Measurements from ENCODE around the gene GPR176. TPM values are rescaled to one million over a fixed set of nuclear protein-coding genes. Genes with fewer than 3 reads are reported as not detected.
A peak's percentile ranks its signal among the peaks of the same experiment; 100 is the strongest.

GPR176 gene
- total and polyA plus RNA-seq, 4 donors = 13.7 to 29.7 (median 28.2) TPM

DNA sequence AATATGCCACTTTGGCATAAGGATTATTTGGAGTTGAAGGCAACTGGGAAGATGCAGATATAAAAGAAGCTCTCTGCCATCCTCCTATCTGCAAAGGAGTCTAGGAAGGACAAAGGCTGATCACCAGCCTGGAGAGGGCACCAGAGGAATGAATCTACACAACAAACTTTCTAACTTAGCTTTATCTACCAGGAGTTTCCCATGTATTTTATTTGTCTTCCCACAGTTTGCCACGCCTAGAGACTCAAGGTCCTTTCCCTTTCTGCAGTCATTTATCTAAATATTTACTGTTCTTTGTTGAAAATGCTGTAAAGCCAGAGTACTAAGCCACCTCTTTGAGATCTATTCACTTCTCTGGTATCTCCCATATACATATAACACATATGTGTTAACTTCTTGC, 32.2 kb downstream of the GPR176 start:
- peak in 3 of 6 donors; percentile 14 to 63 (median 36) for DNase-seq (ENCODE audit: low read depth in 4 of 6, low spot score in 6 of 6)
- H3K4me1 ChIP-seq (ENCODE audit: control insufficient read depth, insufficient read depth, low read length) = no peaks in the 10 kb centered on the region
- no peak overlapping the region for H3K27ac ChIP-seq (ENCODE audit: low read depth, low read length)
- no peaks in the 10 kb centered on the region for H3K27me3 ChIP-seq (ENCODE audit: control insufficient read depth, insufficient read depth, low read length)
- no peak overlapping the region for H3K4me3 ChIP-seq (ENCODE audit: low read depth, low read length)
- no CpG with 5 or more reads among the region's 1 CpG for WGBS (ENCODE audit: insufficient coverage)
- no peaks in the 10 kb centered on the region for H3K36me3 ChIP-seq (ENCODE audit: control insufficient read depth, insufficient read depth, low read length)
- H3K9me3 ChIP-seq (ENCODE audit: control insufficient read depth, insufficient read depth, low read length) = no peaks in the 10 kb centered on the region

DNA sequence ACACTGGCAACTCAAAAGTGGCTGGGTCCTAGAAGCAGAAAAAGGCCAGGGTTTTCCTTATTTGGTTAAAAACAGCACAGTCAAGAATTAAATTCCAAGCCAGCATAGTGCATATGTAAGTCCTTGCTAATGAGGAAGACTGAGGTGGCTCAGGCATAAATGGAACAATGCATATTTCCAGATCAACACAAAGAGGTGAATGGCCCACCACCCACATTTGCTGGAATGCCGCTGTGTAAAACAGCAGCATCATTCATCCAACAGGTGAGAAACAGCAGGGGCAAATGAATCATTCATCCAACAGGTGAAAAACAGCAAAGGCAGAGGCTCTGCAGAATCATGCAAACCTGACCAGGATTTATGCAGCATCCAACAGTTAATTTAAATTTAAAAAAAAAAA, 32.9 kb downstream of the GPR176 start:
- Histone ChIP-seq H3K4me3 (ENCODE audit: low read depth, low read length) (no peak overlapping the region), H3K9me3 (ENCODE audit: control insufficient read depth, insufficient read depth, low read length) (no peaks in the 10 kb centered on the region), H3K27me3 (ENCODE audit: control insufficient read depth, insufficient read depth, low read length) (no peaks in the 10 kb centered on the region), H3K36me3 (ENCODE audit: control insufficient read depth, insufficient read depth, low read length) (no peaks in the 10 kb centered on the region), H3K4me1 (ENCODE audit: control insufficient read depth, insufficient read depth, low read length) (no peaks in the 10 kb centered on the region), H3K27ac (ENCODE audit: low read depth, low read length) (no peak overlapping the region)
- no peak for DNase-seq (ENCODE audit: low read depth in 4 of 6, low spot score in 6 of 6)
- 67% methylated on average over 1 of the region's 1 CpG for WGBS (ENCODE audit: insufficient coverage)

- H3K36me3 ChIP-seq (ENCODE audit: control insufficient read depth, insufficient read depth, low read length) = no peaks in the 10 kb centered on the region
- DNase-seq (ENCODE audit: low read depth in 4 of 6, low spot score in 6 of 6) = peak in 1 of 6 donors; percentile 22
- H3K27me3 ChIP-seq (ENCODE audit: control insufficient read depth, insufficient read depth, low read length) = no peaks in the 10 kb centered on the region
- no CpG with 5 or more reads among the region's 3 CpGs for WGBS (ENCODE audit: insufficient coverage)
- H3K27ac ChIP-seq (ENCODE audit: low read depth, low read length) = no peak overlapping the region
- no peak overlapping the region for H3K4me3 ChIP-seq (ENCODE audit: low read depth, low read length)
- no peaks in the 10 kb centered on the region for H3K4me1 ChIP-seq (ENCODE audit: control insufficient read depth, insufficient read depth, low read length)
- H3K9me3 ChIP-seq (ENCODE audit: control insufficient read depth, insufficient read depth, low read length) = no peaks in the 10 kb centered on the region
Measured at GRCh38 chr15:39886418-39886817, 33.6 kb downstream of the GPR176 start.

DNA sequence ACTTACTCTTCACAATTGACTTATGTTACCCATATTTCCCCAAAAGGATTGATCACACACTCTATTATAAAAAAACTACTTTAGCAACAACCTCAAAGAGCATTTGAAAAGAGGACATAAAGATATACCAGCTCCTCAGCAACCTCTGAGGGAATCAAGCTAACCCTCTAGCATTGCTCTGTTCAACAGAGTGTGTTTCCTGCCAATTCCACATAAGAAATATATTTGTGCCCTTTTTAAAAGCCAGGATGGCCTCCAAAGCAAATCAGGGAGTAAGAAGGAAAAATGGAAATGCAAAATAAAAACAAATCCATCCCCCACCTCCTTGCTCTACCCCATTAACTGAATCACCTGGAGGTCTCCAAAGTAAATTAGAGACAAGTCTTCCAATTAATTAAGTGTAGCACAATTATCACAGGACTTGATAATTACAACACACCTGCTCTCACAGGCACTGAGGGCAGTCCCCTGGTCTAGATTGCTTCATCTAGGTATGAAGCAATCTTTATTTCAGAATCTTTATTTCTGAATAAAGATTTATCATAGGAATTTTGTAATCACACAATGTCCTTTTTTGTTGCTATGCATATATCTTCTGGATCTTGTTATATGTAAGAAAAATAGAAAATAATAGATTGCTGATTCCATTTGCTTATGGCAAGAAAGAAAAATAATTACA, 34.8 kb downstream of the GPR176 start:
- H3K4me1 ChIP-seq (ENCODE audit: control insufficient read depth, insufficient read depth, low read length) = no peaks in the 10 kb centered on the region
- no peak overlapping the region for H3K4me3 ChIP-seq (ENCODE audit: low read depth, low read length)
- H3K36me3 ChIP-seq (ENCODE audit: control insufficient read depth, insufficient read depth, low read length) = no peaks in the 10 kb centered on the region
- H3K27ac ChIP-seq (ENCODE audit: low read depth, low read length) = no peak overlapping the region
- H3K27me3 ChIP-seq (ENCODE audit: control insufficient read depth, insufficient read depth, low read length) = no peaks in the 10 kb centered on the region
- DNase-seq (ENCODE audit: low read depth in 4 of 6, low spot score in 6 of 6) = peak in 1 of 6 donors; percentile 25
- H3K9me3 ChIP-seq (ENCODE audit: control insufficient read depth, insufficient read depth, low read length) = no peaks in the 10 kb centered on the region

DNA sequence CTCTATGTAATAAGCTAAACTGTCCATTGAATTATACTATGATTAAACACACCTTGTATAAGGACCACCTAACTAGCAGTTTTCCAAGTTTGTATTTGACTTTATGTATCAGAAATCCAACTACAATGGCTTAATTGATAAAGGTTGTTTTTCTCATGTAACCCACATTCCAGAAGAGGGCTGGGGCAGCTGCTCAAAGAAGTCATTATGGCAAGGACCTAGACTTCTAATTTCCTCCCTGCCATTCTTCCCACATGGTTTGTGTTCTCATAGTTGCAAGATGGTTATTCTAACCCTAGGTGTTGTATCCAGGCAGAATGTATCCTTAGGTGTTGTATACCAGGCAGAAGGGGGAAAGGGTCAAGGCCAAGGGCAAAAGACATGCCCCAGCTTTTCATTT, 35.7 kb downstream of the GPR176 start:
- H3K36me3 ChIP-seq (ENCODE audit: control insufficient read depth, insufficient read depth, low read length) = no peaks in the 10 kb centered on the region
- H3K4me3 ChIP-seq (ENCODE audit: low read depth, low read length) = no peak overlapping the region
- no peaks in the 10 kb centered on the region for H3K4me1 ChIP-seq (ENCODE audit: control insufficient read depth, insufficient read depth, low read length)
- H3K27ac ChIP-seq (ENCODE audit: low read depth, low read length) = no peak overlapping the region
- no peak for DNase-seq (ENCODE audit: low read depth in 4 of 6, low spot score in 6 of 6)
- H3K27me3 ChIP-seq (ENCODE audit: control insufficient read depth, insufficient read depth, low read length) = no peaks in the 10 kb centered on the region
- no peaks in the 10 kb centered on the region for H3K9me3 ChIP-seq (ENCODE audit: control insufficient read depth, insufficient read depth, low read length)

DNA sequence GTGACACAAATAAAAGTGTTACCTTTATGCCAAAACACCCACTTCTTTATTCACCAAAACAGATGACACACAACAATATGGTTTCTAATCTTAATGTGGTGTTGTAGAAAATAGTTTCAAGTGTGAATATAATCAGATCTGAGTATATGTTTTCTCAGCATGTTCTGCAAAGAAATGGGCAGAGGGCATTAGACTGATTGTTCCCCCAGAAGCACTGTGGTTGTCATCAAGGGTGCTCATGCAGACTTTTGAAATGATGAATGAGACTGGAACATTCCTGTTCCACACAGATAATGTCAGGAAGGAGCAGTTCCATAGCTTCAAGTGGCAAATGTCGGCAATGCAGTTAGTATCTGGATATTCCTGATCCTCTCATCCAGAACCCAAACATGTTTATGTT, 37.5 kb downstream of the GPR176 start:
- WGBS (ENCODE audit: insufficient coverage) = no CpG with 5 or more reads among the region's 1 CpG
- H3K27ac ChIP-seq (ENCODE audit: low read depth, low read length) = no peak overlapping the region
- no peaks in the 10 kb centered on the region for H3K9me3 ChIP-seq (ENCODE audit: control insufficient read depth, insufficient read depth, low read length)
- DNase-seq (ENCODE audit: low read depth in 4 of 6, low spot score in 6 of 6) = no peak
- H3K36me3 ChIP-seq (ENCODE audit: control insufficient read depth, insufficient read depth, low read length) = no peaks in the 10 kb centered on the region
- H3K27me3 ChIP-seq (ENCODE audit: control insufficient read depth, insufficient read depth, low read length) = no peaks in the 10 kb centered on the region
- no peaks in the 10 kb centered on the region for H3K4me1 ChIP-seq (ENCODE audit: control insufficient read depth, insufficient read depth, low read length)
- no peak overlapping the region for H3K4me3 ChIP-seq (ENCODE audit: low read depth, low read length)

- Histone ChIP-seq H3K4me3 (ENCODE audit: low read depth, low read length) (no peak overlapping the region), H3K27me3 (ENCODE audit: control insufficient read depth, insufficient read depth, low read length) (no peaks in the 10 kb centered on the region), H3K27ac (ENCODE audit: low read depth, low read length) (no peak overlapping the region), H3K36me3 (ENCODE audit: control insufficient read depth, insufficient read depth, low read length) (no peaks in the 10 kb centered on the region), H3K9me3 (ENCODE audit: control insufficient read depth, insufficient read depth, low read length) (no peaks in the 10 kb centered on the region), H3K4me1 (ENCODE audit: control insufficient read depth, insufficient read depth, low read length) (no peaks in the 10 kb centered on the region)
- WGBS (ENCODE audit: insufficient coverage) = 60% methylated on average over 1 of the region's 1 CpG
- DNase-seq (ENCODE audit: low read depth in 4 of 6, low spot score in 6 of 6) = no peak
Measured at GRCh38 chr15:39881790-39882189, 38.3 kb downstream of the GPR176 start.

GRCh38 chr15:39880718-39881387, 39.2 kb downstream of the GPR176 start:
- DNase-seq (ENCODE audit: low read depth in 4 of 6, low spot score in 6 of 6) = peak in 1 of 6 donors; percentile 49
- 97% methylated on average over 2 of the region's 3 CpGs for WGBS (ENCODE audit: insufficient coverage)
- Histone ChIP-seq H3K4me1 (ENCODE audit: control insufficient read depth, insufficient read depth, low read length) (no peaks in the 10 kb centered on the region), H3K27me3 (ENCODE audit: control insufficient read depth, insufficient read depth, low read length) (no peaks in the 10 kb centered on the region), H3K9me3 (ENCODE audit: control insufficient read depth, insufficient read depth, low read length) (no peaks in the 10 kb centered on the region), H3K4me3 (ENCODE audit: low read depth, low read length) (no peak overlapping the region), H3K27ac (ENCODE audit: low read depth, low read length) (no peak overlapping the region), H3K36me3 (ENCODE audit: control insufficient read depth, insufficient read depth, low read length) (no peaks in the 10 kb centered on the region)

DNA sequence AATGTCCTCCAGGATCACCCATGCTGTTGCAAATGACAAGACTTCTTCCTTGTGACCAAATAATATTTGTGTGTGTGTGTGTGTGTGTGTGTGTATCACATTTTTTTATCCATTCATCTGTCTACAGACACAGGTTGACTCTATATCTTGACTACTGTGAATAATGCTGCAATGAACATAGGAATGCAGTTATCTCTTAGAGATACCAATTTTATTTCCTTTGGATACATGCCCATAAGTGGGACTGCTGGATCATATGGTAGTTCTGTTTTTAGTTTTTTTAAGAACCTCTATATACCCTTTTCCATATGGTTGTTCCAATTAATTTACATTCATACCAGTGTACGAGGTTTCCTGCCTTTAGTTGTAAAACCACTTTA, 41.7 kb downstream of the GPR176 start:
- Histone ChIP-seq H3K9me3 (ENCODE audit: control insufficient read depth, insufficient read depth, low read length) (no peaks in the 10 kb centered on the region), H3K27me3 (ENCODE audit: control insufficient read depth, insufficient read depth, low read length) (no peaks in the 10 kb centered on the region), H3K27ac (ENCODE audit: low read depth, low read length) (no peak overlapping the region), H3K4me1 (ENCODE audit: control insufficient read depth, insufficient read depth, low read length) (no peaks in the 10 kb centered on the region), H3K36me3 (ENCODE audit: control insufficient read depth, insufficient read depth, low read length) (no peaks in the 10 kb centered on the region), H3K4me3 (ENCODE audit: low read depth, low read length) (no peak overlapping the region)
- WGBS (ENCODE audit: insufficient coverage) = no CpG with 5 or more reads among the region's 1 CpG
- peak in 1 of 6 donors; percentile 23 for DNase-seq (ENCODE audit: low read depth in 4 of 6, low spot score in 6 of 6)

GRCh38 chr15:39874890-39875549, 45.0 kb downstream of the GPR176 start:
- Histone ChIP-seq H3K9me3 (ENCODE audit: control insufficient read depth, insufficient read depth, low read length) (no peaks in the 10 kb centered on the region), H3K4me3 (ENCODE audit: low read depth, low read length) (no peak overlapping the region), H3K27ac (ENCODE audit: low read depth, low read length) (no peak overlapping the region), H3K4me1 (ENCODE audit: control insufficient read depth, insufficient read depth, low read length) (no peaks in the 10 kb centered on the region), H3K27me3 (ENCODE audit: control insufficient read depth, insufficient read depth, low read length) (no peaks in the 10 kb centered on the region), H3K36me3 (ENCODE audit: control insufficient read depth, insufficient read depth, low read length) (no peaks in the 10 kb centered on the region)
- 82% methylated on average over 6 of the region's 9 CpGs for WGBS (ENCODE audit: insufficient coverage)
- peak in 2 of 6 donors; percentile 35 to 74 for DNase-seq (ENCODE audit: low read depth in 4 of 6, low spot score in 6 of 6)

Data from spinal cord (tissue), 10 donors.